B cell (primary cell): ENCODE data around the gene TEC.

ENCODE experiments used
- CTCF ChIP-seq: fragments of 200-600 bp; IDR thresholded peaks from one replicate; pipeline ENCODE4 v1.8.0; 2022; ENCODE audit warnings: antibody characterized with exemption, mild to moderate bottlenecking
- EZH2 ChIP-seq: IDR thresholded peaks from 2 replicates; pipeline ENCODE4 v1.6.1; 2012; ENCODE audit warnings: borderline replicate concordance, low read depth, mild to moderate bottlenecking, moderate library complexity, low read length; ENCODE audit not compliant: insufficient read depth, poor library complexity, severe bottlenecking

GRCh38 chr4:48169636-48170035 lies 100.0 kb downstream of the TEC start:
- TF ChIP-seq CTCF, result no peak
- TF ChIP-seq EZH2, result no peak
